ENCODE measurements around the gene EDA. TPM values are rescaled to one million over a fixed set of nuclear protein-coding genes. Genes with fewer than 3 reads are reported as not detected.

EDA gene
- total RNA-seq, 2 donors from 2014 or later, result 4.0 to 4.7 TPM

DNA sequence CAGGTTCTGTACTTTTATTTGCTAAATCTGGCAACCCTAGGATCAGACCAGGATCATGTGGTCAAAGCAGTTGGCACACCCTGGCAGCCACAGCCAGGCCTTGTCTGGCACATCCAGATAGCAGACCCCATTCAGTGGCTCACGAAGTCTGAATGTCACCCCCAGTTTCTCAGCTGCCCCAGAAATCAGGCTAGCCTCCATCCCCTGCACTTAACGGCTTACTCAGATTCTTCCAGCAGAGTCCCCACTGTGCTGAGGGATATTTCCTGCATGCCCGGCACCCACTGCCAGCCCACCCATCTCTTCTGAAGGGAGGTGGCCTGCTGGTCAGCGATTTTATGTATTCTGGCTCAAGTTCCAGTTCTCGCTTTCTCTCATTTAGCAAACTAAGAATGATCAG is 438.5 kb downstream of the EDA start:
- intact Hi-C loops (cut with DNase I), result no loop called here
- H3K4me1 ChIP-seq, result no peaks in the 10 kb centered on the region
- H3K27ac ChIP-seq, result no peak overlapping the region
- ATAC-seq (no peak), DNase-seq (no peak)
- no peak overlapping the region for H3K4me3 ChIP-seq
- no peaks in the 10 kb centered on the region for H3K27me3 ChIP-seq
- no peaks in the 10 kb centered on the region for H3K9me3 ChIP-seq
- TF ChIP-seq POLR2A (IDR thresholded peaks at IDR 0.05), result no peak
- TF ChIP-seq, protein P1, sequence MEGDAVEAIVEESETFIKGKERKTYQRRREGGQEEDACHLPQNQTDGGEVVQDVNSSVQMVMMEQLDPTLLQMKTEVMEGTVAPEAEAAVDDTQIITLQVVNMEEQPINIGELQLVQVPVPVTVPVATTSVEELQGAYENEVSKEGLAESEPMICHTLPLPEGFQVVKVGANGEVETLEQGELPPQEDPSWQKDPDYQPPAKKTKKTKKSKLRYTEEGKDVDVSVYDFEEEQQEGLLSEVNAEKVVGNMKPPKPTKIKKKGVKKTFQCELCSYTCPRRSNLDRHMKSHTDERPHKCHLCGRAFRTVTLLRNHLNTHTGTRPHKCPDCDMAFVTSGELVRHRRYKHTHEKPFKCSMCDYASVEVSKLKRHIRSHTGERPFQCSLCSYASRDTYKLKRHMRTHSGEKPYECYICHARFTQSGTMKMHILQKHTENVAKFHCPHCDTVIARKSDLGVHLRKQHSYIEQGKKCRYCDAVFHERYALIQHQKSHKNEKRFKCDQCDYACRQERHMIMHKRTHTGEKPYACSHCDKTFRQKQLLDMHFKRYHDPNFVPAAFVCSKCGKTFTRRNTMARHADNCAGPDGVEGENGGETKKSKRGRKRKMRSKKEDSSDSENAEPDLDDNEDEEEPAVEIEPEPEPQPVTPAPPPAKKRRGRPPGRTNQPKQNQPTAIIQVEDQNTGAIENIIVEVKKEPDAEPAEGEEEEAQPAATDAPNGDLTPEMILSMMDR (IDR thresholded peaks at IDR 0.05), result no peak
- WGBS, 2 donors, result 82% methylated on average over 5 of the region's 5 CpGs; no CpG with 5 or more reads in 1 of the 2 donors
- H3K36me3 ChIP-seq (replicated peaks in 1 of 2; ENCODE audit: insufficient read depth in 1 of 2, low read depth in 2 of 2), result no peaks in the 10 kb centered on the region

DNA sequence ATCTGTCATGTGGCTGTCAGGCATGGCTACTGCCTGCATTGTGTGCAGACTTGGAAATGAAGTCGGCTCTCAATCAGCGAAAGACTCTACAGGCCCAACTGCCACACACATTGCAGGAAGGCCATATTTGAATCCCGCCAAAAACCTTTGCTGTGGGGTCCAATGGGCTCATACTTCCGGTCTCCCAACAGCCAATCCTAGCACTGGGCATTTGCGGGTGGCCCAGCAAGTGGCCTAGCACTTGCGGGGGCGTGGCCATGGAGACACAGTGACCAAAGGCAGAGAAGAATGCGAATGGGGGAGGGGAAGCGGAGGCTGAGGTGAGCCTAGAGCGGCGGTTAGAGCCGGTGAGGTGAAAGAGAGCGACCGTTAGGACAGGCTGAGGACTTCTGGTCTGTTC is 446.2 kb downstream of the EDA start, which contains the start of gene OTUD6A:
OTUD6A (plus strand) TSS at position 382 of the 400 bp plus-strand sequence. CDS start 68 bp downstream, outside the sequence.
- DNase-seq, result no peak
- Histone ChIP-seq H3K4me3 (no peak within 1 kb of the TSS), H3K4me1 (no peaks in the 10 kb centered on the region), H3K36me3 (replicated peaks in 1 of 2; ENCODE audit: insufficient read depth in 1 of 2, low read depth in 2 of 2) (no peaks in the 10 kb centered on the region), H3K27me3 (no peaks in the 10 kb centered on the region), H3K9me3 (no peaks in the 10 kb centered on the region), H3K27ac (no peak within 1 kb of the TSS)
- intact Hi-C loops (cut with DNase I), result no loop called here
- TF ChIP-seq, protein P1 (IDR thresholded peaks at IDR 0.05), result no peak
- no peak for TF ChIP-seq POLR2A (IDR thresholded peaks at IDR 0.05)
- ATAC-seq, result no peak
- 88 to 99% methylated on average over 8 to 9 of the region's 14 CpGs for WGBS, 2 donors

DNA sequence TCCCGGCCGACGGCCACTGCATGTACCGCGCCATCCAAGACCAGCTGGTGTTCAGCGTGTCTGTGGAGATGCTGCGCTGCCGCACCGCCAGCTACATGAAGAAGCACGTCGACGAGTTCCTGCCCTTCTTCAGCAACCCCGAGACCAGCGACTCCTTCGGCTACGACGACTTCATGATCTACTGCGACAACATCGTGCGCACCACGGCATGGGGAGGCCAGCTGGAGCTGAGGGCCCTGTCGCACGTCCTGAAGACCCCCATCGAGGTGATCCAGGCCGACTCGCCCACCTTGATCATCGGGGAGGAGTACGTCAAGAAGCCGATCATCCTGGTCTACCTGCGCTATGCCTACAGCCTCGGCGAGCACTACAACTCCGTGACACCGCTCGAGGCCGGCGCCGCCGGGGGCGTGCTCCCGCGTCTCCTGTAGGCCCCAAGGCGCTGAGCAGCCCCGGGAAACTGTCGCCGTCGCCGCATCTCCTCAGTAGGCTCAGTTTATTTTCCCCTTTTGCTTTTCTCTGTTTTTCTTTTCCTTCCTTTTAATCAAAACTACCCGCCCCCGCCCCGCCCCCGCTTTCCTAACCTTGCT is 447.1 kb downstream of the EDA start:
- Histone ChIP-seq H3K27me3 (no peaks in the 10 kb centered on the region), H3K9me3 (no peaks in the 10 kb centered on the region), H3K36me3 (replicated peaks in 1 of 2; ENCODE audit: insufficient read depth in 1 of 2, low read depth in 2 of 2) (no peaks in the 10 kb centered on the region), H3K4me3 (no peak overlapping the region), H3K4me1 (no peaks in the 10 kb centered on the region), H3K27ac (no peak overlapping the region)
- intact Hi-C loops (cut with DNase I), result no loop called here
- no peak for ATAC-seq
- WGBS, 2 donors, result 87 to 96% methylated on average over 10 to 27 of the region's 52 CpGs
- TF ChIP-seq, protein P1 (IDR thresholded peaks at IDR 0.05), result no peak
- TF ChIP-seq POLR2A (IDR thresholded peaks at IDR 0.05), result no peak
- DNase-seq, result no peak

GRCh38 chrX:70066646-70067045 is 450.7 kb downstream of the EDA start:
- 87 to 88% methylated on average over 5 to 7 of the region's 7 CpGs for WGBS, 2 donors
- ATAC-seq (no peak), DNase-seq (no peak)
- Histone ChIP-seq H3K27ac (no peak overlapping the region), H3K4me1 (no peaks in the 10 kb centered on the region), H3K27me3 (no peaks in the 10 kb centered on the region), H3K4me3 (no peak overlapping the region), H3K9me3 (no peaks in the 10 kb centered on the region), H3K36me3 (replicated peaks in 1 of 2; ENCODE audit: insufficient read depth in 1 of 2, low read depth in 2 of 2) (no peaks in the 10 kb centered on the region)
- intact Hi-C loops (cut with DNase I), result no loop called here
- TF ChIP-seq, protein P1 (IDR thresholded peaks at IDR 0.05), result no peak
- TF ChIP-seq POLR2A (IDR thresholded peaks at IDR 0.05), result no peak

- intact Hi-C loops (cut with DNase I), result no loop called here
- Histone ChIP-seq H3K27me3 (no peaks in the 10 kb centered on the region), H3K4me3 (no peak overlapping the region), H3K27ac (no peak overlapping the region), H3K4me1 (no peaks in the 10 kb centered on the region), H3K36me3 (replicated peaks in 1 of 2; ENCODE audit: insufficient read depth in 1 of 2, low read depth in 2 of 2) (no peaks in the 10 kb centered on the region), H3K9me3 (no peaks in the 10 kb centered on the region)
- ATAC-seq (no peak), DNase-seq (no peak)
- 75 to 80% methylated on average over 2 to 5 of the region's 5 CpGs for WGBS, 2 donors
- TF ChIP-seq POLR2A (IDR thresholded peaks at IDR 0.05), result no peak
- TF ChIP-seq, protein P1 (IDR thresholded peaks at IDR 0.05), result no peak
These were observed 463.4 kb downstream of the EDA start for GRCh38 chrX:70079297-70079696.

Data from body of pancreas (tissue), 4 donors.